ENCODE results near the gene DNAH7.

Gene DNAH7

DNA sequence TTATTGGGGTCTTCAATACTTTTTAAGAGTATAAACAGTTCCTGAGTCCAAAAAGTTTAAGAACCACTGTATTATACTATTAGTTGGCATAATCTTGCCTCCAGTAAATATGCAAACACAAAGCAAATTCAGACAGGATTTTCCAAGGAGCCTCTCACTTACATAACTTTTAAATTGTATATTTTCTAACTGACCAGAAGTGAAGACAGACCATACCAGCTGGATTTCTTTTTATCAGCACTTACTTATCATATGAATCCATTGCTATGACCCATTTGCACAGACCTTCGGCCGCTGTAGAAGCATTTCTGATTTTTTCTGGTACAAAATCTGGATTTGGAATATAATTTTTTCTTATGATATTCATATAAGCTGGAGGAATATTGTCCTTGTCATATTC, 211.5 kb downstream of the DNAH7 start:
- Histone ChIP-seq H2AFZ (ENCODE audit: low read depth) (no peak overlapping the region), H3K79me2 (ENCODE audit: insufficient read depth, low read depth) (no peaks in the 10 kb centered on the region)

DNA sequence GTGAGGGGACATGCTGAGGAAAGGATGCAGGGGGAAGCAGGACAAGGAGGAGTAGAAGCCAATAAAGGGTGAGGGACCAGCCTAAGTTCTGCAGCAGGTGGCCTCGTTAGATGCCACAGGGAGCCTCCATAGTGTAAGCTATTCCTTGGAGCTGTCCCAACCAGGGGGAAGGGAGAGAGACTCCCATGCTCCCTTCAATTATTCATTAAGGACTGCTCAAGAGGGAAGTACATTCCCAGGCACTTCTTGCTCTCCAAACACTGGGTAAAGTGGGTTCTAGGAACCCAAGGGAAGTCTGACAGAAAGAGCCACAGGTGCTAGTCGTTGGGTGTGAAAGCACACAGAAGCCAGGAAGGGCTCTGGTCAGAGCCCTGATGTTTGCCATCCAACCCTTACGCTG, 217.9 kb downstream of the DNAH7 start:
- H3K79me2 ChIP-seq (ENCODE audit: insufficient read depth, low read depth) = no peaks in the 10 kb centered on the region
- no peak overlapping the region for H3K9ac ChIP-seq
- no peaks in the 10 kb centered on the region for H3K4me1 ChIP-seq (ENCODE audit: low read depth, poor library complexity, severe bottlenecking)
- TF ChIP-seq, protein P1, sequence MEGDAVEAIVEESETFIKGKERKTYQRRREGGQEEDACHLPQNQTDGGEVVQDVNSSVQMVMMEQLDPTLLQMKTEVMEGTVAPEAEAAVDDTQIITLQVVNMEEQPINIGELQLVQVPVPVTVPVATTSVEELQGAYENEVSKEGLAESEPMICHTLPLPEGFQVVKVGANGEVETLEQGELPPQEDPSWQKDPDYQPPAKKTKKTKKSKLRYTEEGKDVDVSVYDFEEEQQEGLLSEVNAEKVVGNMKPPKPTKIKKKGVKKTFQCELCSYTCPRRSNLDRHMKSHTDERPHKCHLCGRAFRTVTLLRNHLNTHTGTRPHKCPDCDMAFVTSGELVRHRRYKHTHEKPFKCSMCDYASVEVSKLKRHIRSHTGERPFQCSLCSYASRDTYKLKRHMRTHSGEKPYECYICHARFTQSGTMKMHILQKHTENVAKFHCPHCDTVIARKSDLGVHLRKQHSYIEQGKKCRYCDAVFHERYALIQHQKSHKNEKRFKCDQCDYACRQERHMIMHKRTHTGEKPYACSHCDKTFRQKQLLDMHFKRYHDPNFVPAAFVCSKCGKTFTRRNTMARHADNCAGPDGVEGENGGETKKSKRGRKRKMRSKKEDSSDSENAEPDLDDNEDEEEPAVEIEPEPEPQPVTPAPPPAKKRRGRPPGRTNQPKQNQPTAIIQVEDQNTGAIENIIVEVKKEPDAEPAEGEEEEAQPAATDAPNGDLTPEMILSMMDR (conservative IDR thresholded peaks at IDR 0.05; ENCODE audit: low read depth, low read length) = no peak
- no peaks in the 10 kb centered on the region for H3K27me3 ChIP-seq (ENCODE audit: insufficient read depth, low read depth)
- H3K36me3 ChIP-seq (ENCODE audit: insufficient read depth) = no peaks in the 10 kb centered on the region
- H3K4me3 ChIP-seq (IDR thresholded peaks at IDR 0.05; ENCODE audit: insufficient read depth, low read depth, low read length) = no peak overlapping the region
- no peaks in the 10 kb centered on the region for H4K20me1 ChIP-seq (ENCODE audit: insufficient read depth)
- no peak overlapping the region for H2AFZ ChIP-seq (ENCODE audit: low read depth)
- H3K4me2 ChIP-seq = no peak overlapping the region
- H3K27ac ChIP-seq = no peak overlapping the region

More for the DNA sequence above, 211.5 kb downstream of the DNAH7 start:
- Histone ChIP-seq H3K36me3 (ENCODE audit: insufficient read depth) (no peaks in the 10 kb centered on the region), H3K27me3 (ENCODE audit: insufficient read depth, low read depth) (no peaks in the 10 kb centered on the region), H3K9ac (no peak overlapping the region), H3K27ac (no peak overlapping the region), H4K20me1 (ENCODE audit: insufficient read depth) (no peaks in the 10 kb centered on the region), H3K4me1 (ENCODE audit: low read depth, poor library complexity, severe bottlenecking) (no peaks in the 10 kb centered on the region), H3K4me3 (IDR thresholded peaks at IDR 0.05; ENCODE audit: insufficient read depth, low read depth, low read length) (no peak overlapping the region), H3K4me2 (no peak overlapping the region)
- TF ChIP-seq, protein P1 (conservative IDR thresholded peaks at IDR 0.05; ENCODE audit: low read depth, low read length) = no peak

DNA sequence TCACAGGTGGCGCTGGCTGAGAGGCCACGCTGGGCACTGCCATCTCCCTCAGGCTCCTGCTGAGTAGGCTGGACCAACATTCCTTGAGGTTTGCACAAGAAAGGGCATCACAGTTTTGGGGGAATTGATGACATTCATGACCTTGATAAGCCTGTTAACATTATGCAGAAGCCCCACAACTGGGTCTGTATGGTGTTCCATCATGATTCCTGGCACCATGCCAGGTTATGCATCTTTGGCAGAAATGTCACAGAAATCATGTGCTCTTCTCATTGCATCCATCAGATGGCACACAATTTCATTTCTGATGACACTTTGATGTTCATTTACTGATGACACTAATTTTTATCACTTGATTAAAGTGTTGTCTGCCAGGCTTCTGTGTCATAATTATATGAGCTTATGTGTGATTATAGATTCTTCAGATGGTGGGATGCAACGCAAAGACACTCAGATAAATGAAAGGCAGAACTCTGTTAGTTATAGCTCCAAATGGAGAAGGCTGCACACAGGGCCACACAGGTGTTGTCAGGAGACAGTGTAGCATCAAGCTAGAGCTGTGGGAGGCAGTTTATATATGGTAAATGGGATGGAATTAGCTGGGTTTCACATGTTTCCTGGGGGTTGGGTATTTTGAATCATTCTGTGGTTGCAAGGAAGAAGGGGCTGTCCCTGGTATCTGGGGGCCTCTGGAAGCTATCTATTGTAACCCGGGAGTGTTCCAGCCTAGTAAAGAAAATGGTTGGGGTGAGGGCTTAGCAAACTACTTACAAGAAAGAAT, 220.3 kb downstream of the DNAH7 start:
- Histone ChIP-seq H3K36me3 (ENCODE audit: insufficient read depth) (no peaks in the 10 kb centered on the region), H3K4me3 (IDR thresholded peaks at IDR 0.05; ENCODE audit: insufficient read depth, low read depth, low read length) (no peak overlapping the region), H4K20me1 (ENCODE audit: insufficient read depth) (no peaks in the 10 kb centered on the region), H3K79me2 (ENCODE audit: insufficient read depth, low read depth) (no peaks in the 10 kb centered on the region), H3K9ac (no peak overlapping the region), H3K27ac (no peak overlapping the region), H3K27me3 (ENCODE audit: insufficient read depth, low read depth) (no peaks in the 10 kb centered on the region), H2AFZ (ENCODE audit: low read depth) (no peak overlapping the region), H3K4me2 (no peak overlapping the region), H3K4me1 (ENCODE audit: low read depth, poor library complexity, severe bottlenecking) (no peaks in the 10 kb centered on the region)
- TF ChIP-seq, protein P1 (conservative IDR thresholded peaks at IDR 0.05; ENCODE audit: low read depth, low read length) = peak; percentile 21; the same call in 1 of the 2 replicates

DNA sequence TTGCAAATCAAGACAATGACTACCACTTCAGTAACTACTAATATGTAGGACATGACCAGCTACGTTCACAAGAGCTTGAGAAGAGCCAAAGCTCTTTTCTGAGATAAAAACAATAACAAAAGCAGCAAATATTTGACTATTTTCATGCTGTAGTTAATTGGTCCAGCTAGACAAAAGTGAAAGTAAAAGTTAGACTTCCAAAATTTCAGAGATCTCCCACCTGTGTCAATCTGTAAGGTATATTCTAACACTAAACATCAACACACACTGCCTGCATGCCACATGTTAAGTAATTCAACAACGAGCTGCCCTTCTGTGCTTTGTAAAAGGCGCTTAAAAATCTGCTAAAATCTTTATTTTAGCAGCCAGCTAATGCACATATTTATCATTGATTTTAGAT, 225.7 kb downstream of the DNAH7 start:
- H3K79me2 ChIP-seq (ENCODE audit: insufficient read depth, low read depth) = no peaks in the 10 kb centered on the region
- no peaks in the 10 kb centered on the region for H3K36me3 ChIP-seq (ENCODE audit: insufficient read depth)
- H4K20me1 ChIP-seq (ENCODE audit: insufficient read depth) = no peaks in the 10 kb centered on the region
- H3K4me1 ChIP-seq (ENCODE audit: low read depth, poor library complexity, severe bottlenecking) = peaks cover 7% of the 10 kb centered on the region
- H3K27ac ChIP-seq = no peak overlapping the region
- H2AFZ ChIP-seq (ENCODE audit: low read depth) = peak overlapping the region; percentile 32
- no peaks in the 10 kb centered on the region for H3K27me3 ChIP-seq (ENCODE audit: insufficient read depth, low read depth)
- no peak overlapping the region for H3K9ac ChIP-seq
- H3K4me3 ChIP-seq (IDR thresholded peaks at IDR 0.05; ENCODE audit: insufficient read depth, low read depth, low read length) = no peak overlapping the region
- peak overlapping the region; percentile 59 for H3K4me2 ChIP-seq
- TF ChIP-seq, protein P1 (conservative IDR thresholded peaks at IDR 0.05; ENCODE audit: low read depth, low read length) = no peak
